ENCODE results near the gene KDM8. TPM values are rescaled to one million over a fixed set of nuclear protein-coding genes. Genes with fewer than 3 reads are reported as not detected.

The KDM8 gene
- total RNA-seq, 1 experiment from 2014 or later, result 10.9 TPM

GRCh38 chr16:27182906-27183405 is 20.4 kb upstream of the KDM8 start:
- DNase-seq (ENCODE audit: low spot score) (no peak), ATAC-seq (no peak)
- Mint-ChIP-seq H3K9me3 (no peaks in the 10 kb centered on the region; the same call in 1 of the 2 replicates), H3K4me1 (no peaks in the 10 kb centered on the region), H3K4me3 (no peak overlapping the region), H3K36me3 (no peaks in the 10 kb centered on the region), H3K27ac (no peak overlapping the region), H3K27me3 (ENCODE audit: low read depth) (peaks cover 3% of the 10 kb centered on the region)
- ChIA-PET CTCF (no interaction called here), POLR2A (no interaction called here)
- TF ChIP-seq, protein P1, sequence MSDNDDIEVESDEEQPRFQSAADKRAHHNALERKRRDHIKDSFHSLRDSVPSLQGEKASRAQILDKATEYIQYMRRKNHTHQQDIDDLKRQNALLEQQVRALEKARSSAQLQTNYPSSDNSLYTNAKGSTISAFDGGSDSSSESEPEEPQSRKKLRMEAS (CRISPR knock-in tag; IDR thresholded peaks at IDR 0.05), result no peak
- no peak for TF ChIP-seq E2F1 (CRISPR knock-in tag; IDR thresholded peaks at IDR 0.05)
- no peak for TF ChIP-seq AFF4 (CRISPR knock-in tag; IDR thresholded peaks at IDR 0.05; ENCODE audit: borderline replicate concordance)
- no peak for TF ChIP-seq ETV6 (CRISPR knock-in tag; IDR thresholded peaks at IDR 0.05)
- TF ChIP-seq, protein P2, sequence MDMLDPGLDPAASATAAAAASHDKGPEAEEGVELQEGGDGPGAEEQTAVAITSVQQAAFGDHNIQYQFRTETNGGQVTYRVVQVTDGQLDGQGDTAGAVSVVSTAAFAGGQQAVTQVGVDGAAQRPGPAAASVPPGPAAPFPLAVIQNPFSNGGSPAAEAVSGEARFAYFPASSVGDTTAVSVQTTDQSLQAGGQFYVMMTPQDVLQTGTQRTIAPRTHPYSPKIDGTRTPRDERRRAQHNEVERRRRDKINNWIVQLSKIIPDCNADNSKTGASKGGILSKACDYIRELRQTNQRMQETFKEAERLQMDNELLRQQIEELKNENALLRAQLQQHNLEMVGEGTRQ (CRISPR knock-in tag; IDR thresholded peaks at IDR 0.05), result no peak
- no peak for TF ChIP-seq RORB (CRISPR knock-in tag; IDR thresholded peaks at IDR 0.05)
- no peak for TF ChIP-seq ZNF317 (CRISPR knock-in tag; IDR thresholded peaks at IDR 0.05; ENCODE audit: borderline replicate concordance, low read depth)
- TF ChIP-seq ZNF138 (CRISPR knock-in tag; conservative IDR thresholded peaks at IDR 0.05), result no peak
- no peak for TF ChIP-seq KAT7 (CRISPR knock-in tag; IDR thresholded peaks at IDR 0.05; ENCODE audit: borderline replicate concordance)
- no peak for TF ChIP-seq NFYB (CRISPR knock-in tag; conservative IDR thresholded peaks at IDR 0.05; ENCODE audit: low read depth)
- TF ChIP-seq, protein P3, sequence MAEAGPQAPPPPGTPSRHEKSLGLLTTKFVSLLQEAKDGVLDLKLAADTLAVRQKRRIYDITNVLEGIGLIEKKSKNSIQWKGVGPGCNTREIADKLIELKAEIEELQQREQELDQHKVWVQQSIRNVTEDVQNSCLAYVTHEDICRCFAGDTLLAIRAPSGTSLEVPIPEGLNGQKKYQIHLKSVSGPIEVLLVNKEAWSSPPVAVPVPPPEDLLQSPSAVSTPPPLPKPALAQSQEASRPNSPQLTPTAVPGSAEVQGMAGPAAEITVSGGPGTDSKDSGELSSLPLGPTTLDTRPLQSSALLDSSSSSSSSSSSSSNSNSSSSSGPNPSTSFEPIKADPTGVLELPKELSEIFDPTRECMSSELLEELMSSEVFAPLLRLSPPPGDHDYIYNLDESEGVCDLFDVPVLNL (CRISPR knock-in tag; IDR thresholded peaks at IDR 0.05; ENCODE audit: borderline replicate concordance, low read depth), result no peak
- TF ChIP-seq ZMAT4 (CRISPR knock-in tag; IDR thresholded peaks at IDR 0.05), result no peak
- TF ChIP-seq, protein P4, sequence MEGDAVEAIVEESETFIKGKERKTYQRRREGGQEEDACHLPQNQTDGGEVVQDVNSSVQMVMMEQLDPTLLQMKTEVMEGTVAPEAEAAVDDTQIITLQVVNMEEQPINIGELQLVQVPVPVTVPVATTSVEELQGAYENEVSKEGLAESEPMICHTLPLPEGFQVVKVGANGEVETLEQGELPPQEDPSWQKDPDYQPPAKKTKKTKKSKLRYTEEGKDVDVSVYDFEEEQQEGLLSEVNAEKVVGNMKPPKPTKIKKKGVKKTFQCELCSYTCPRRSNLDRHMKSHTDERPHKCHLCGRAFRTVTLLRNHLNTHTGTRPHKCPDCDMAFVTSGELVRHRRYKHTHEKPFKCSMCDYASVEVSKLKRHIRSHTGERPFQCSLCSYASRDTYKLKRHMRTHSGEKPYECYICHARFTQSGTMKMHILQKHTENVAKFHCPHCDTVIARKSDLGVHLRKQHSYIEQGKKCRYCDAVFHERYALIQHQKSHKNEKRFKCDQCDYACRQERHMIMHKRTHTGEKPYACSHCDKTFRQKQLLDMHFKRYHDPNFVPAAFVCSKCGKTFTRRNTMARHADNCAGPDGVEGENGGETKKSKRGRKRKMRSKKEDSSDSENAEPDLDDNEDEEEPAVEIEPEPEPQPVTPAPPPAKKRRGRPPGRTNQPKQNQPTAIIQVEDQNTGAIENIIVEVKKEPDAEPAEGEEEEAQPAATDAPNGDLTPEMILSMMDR (IDR thresholded peaks at IDR 0.05), result no peak
- TF ChIP-seq ZNF219 (CRISPR knock-in tag; IDR thresholded peaks at IDR 0.05; ENCODE audit: borderline replicate concordance), result no peak
- TF ChIP-seq STAT6 (CRISPR knock-in tag; conservative IDR thresholded peaks at IDR 0.05; ENCODE audit: low read depth), result no peak
- TF ChIP-seq, protein P5, sequence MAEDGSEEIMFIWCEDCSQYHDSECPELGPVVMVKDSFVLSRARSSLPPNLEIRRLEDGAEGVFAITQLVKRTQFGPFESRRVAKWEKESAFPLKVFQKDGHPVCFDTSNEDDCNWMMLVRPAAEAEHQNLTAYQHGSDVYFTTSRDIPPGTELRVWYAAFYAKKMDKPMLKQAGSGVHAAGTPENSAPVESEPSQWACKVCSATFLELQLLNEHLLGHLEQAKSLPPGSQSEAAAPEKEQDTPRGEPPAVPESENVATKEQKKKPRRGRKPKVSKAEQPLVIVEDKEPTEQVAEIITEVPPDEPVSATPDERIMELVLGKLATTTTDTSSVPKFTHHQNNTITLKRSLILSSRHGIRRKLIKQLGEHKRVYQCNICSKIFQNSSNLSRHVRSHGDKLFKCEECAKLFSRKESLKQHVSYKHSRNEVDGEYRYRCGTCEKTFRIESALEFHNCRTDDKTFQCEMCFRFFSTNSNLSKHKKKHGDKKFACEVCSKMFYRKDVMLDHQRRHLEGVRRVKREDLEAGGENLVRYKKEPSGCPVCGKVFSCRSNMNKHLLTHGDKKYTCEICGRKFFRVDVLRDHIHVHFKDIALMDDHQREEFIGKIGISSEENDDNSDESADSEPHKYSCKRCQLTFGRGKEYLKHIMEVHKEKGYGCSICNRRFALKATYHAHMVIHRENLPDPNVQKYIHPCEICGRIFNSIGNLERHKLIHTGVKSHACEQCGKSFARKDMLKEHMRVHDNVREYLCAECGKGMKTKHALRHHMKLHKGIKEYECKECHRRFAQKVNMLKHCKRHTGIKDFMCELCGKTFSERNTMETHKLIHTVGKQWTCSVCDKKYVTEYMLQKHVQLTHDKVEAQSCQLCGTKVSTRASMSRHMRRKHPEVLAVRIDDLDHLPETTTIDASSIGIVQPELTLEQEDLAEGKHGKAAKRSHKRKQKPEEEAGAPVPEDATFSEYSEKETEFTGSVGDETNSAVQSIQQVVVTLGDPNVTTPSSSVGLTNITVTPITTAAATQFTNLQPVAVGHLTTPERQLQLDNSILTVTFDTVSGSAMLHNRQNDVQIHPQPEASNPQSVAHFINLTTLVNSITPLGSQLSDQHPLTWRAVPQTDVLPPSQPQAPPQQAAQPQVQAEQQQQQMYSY (CRISPR knock-in tag; IDR thresholded peaks at IDR 0.05), result no peak
- TF ChIP-seq ELF4 (CRISPR knock-in tag; IDR thresholded peaks at IDR 0.05; ENCODE audit: low read depth), result no peak
- no peak for TF ChIP-seq SP1 (CRISPR knock-in tag; conservative IDR thresholded peaks at IDR 0.05)
